ENCODE results near the gene C1orf159. TPM values are rescaled to one million over a fixed set of nuclear protein-coding genes. Genes with fewer than 3 reads are reported as not detected.

Gene C1orf159
- total RNA-seq, 1 experiment from 2014 or later: 32.0 TPM

DNA sequence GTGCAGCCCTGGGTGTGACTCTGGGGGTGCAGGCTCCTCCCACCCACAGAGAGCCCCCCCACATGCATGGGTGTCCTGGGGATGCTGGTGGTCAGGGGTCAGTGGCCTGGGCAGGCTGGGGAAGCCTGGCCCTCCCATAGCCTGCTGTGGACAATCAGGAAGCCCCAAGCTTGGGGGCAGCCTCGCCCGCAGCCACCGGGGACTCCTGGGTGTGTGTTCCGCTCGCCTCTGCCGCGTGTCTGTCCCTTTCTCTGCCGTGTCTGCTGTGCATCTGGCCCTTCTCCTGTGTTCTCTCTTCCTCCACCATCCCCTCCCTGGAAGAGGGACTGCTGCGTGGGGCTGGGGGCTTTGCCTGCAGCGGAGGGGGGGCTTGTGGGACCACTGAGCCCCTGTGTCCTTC lies 73.1 kb downstream of the C1orf159 start:
- Histone ChIP-seq H3K27me3 (ENCODE audit: control insufficient read depth, insufficient read depth, low read length) (peaks cover 26% of the 10 kb centered on the region), H3K4me3 (ENCODE audit: insufficient read depth, low read depth, low read length) (no peak overlapping the region), H3K36me3 (replicated peaks; ENCODE audit: control insufficient read depth, insufficient read depth, low read length) (peaks cover 9% of the 10 kb centered on the region)
- no peak for DNase-seq

DNA sequence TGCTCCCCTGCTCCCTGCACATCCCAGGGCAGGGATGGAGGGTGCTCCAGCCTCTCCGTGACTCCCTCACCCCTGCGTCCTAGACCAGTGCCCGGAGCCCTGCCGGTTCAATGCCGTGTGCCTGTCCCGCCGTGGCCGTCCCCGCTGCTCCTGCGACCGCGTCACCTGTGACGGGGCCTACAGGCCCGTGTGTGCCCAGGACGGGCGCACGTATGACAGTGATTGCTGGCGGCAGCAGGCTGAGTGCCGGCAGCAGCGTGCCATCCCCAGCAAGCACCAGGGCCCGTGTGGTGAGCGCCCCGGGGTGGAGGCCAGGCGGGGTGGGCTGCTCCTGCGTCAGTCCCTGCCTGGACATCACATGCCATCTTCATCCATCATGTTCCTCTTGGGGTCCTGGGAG lies 74.0 kb downstream of the C1orf159 start:
- H3K36me3 ChIP-seq (replicated peaks; ENCODE audit: control insufficient read depth, insufficient read depth, low read length): peaks cover 9% of the 10 kb centered on the region
- H3K27me3 ChIP-seq (ENCODE audit: control insufficient read depth, insufficient read depth, low read length): peaks cover 27% of the 10 kb centered on the region
- no peak for DNase-seq
- no peak overlapping the region for H3K4me3 ChIP-seq (ENCODE audit: insufficient read depth, low read depth, low read length)

DNA sequence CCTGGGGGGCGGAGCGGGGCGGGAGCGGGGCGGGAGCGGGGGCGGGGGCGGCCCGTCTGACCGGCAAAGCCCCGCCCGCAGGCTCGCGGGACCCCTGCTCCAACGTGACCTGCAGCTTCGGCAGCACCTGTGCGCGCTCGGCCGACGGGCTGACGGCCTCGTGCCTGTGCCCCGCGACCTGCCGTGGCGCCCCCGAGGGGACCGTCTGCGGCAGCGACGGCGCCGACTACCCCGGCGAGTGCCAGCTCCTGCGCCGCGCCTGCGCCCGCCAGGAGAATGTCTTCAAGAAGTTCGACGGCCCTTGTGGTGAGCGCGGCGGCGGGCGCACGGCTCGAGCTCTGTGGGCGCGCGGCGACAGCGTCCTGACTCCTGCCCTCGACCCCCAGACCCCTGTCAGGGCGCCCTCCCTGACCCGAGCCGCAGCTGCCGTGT lies 74.8 kb downstream of the C1orf159 start:
- peak; percentile 98 for DNase-seq
- peaks cover 28% of the 10 kb centered on the region for H3K27me3 ChIP-seq (ENCODE audit: control insufficient read depth, insufficient read depth, low read length)
- H3K4me3 ChIP-seq (ENCODE audit: insufficient read depth, low read depth, low read length): peak overlapping the region; percentile 34
- peaks cover 8% of the 10 kb centered on the region for H3K36me3 ChIP-seq (replicated peaks; ENCODE audit: control insufficient read depth, insufficient read depth, low read length)

DNA sequence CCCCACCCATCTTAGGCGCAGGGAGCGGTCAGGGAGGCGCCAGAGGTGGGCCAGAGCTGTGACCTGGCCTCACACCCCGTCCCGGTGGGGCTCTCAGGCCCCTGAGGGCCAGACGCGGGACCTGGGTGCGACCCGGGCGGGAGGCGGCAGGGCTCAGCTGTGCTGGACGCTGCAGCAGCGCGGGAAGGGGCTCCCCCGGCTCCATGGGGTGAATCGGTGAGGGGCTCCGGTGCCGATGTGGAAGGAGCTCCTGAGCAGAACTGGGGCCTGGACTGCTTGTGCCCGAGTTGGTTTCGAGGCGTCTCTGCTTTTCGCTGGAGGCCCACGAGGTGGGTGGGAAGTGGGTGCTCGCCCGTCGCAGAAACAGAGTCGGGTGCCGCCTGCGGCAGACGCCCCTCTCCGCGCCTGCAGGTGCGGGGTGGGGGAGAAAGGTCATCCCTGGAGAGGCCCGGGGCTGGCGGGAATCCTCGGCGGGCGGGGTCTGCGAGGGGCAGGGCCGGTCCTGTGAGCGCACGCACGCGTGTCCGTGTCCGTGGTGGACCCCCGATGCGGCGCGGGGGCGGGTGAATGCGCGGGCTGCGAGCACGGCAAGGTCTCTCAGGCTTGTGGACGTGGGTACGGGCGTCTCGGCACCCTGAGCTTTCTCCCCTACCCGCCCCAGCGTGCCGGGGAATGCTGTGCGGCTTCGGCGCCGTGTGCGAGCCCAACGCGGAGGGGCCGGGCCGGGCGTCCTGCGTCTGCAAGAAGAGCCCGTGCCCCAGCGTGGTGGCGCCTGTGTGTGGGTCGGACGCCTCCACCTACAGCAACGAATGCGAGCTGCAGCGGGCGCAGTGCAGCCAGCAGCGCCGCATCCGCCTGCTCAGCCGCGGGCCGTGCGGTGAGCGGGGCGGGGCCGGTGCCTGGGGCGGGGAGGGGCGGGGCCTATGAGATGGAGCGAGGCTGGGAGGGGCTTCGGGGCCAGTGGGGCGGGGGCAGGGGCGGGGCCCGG lies 75.6 kb downstream of the C1orf159 start:
- Histone ChIP-seq H3K36me3 (replicated peaks; ENCODE audit: control insufficient read depth, insufficient read depth, low read length) (peaks cover 4% of the 10 kb centered on the region), H3K27me3 (ENCODE audit: control insufficient read depth, insufficient read depth, low read length) (peaks cover 28% of the 10 kb centered on the region), H3K4me3 (ENCODE audit: insufficient read depth, low read depth, low read length) (peak overlapping the region; percentile 37)
- DNase-seq: peak; percentile 100

DNA sequence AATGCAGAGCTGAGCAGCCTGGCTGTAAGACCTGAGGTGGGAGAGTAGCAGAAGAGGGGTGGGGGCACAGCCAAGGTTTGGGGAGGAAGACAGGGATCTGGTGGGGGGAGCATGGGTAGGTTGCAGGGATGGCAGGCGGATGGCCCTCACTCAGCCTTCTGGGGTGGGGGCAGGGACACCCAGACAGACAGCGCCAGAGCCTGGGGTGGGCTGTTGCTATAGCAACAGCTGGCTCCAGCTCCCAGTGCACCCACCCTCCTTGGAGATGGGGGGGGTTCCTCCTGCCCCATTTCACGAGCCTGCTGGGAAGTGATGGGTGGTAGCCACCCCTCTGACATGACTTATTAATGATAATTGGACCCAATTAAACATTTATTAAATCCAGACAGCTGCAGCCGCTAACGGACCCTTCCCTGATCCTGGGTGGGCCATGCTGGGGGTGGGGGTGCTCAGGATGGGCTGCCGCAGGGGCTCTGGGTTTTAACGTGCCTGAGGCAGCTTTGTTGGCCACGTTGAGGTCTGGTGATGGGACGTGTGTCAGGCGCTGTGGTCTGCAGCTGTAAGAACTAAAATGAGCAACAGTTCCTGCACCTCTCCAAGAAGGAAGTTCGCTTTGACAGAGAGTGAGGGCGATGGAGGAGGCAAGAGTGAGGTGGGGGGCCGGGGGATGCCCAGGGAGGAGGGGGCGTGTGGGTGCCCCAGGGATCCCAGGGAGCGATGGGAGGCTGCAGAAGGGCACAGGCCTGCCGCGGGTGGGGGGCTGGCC lies 76.6 kb downstream of the C1orf159 start:
- Histone ChIP-seq H3K4me3 (ENCODE audit: insufficient read depth, low read depth, low read length) (no peak overlapping the region), H3K27me3 (ENCODE audit: control insufficient read depth, insufficient read depth, low read length) (peaks cover 32% of the 10 kb centered on the region)

DNA sequence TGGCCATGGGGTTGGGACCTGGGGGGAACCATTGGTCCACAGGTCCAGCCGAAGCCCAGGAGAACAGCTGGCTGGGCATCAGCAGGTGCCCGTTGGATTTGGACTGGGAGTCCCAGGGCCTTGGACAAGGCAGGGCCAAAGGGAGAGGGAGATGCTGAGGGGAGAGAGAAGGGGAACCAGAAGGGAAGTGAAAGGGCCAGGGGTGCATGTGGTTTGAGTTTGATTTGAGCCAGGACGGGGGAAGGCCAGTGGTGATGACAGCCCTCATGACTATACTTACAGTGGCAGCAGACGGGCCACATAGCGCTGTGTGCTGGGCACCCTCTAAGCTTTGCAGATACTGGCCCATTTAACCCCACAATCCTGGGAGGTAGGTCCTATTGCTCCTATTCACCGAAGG lies 77.2 kb downstream of the C1orf159 start:
- Histone ChIP-seq H3K4me3 (ENCODE audit: insufficient read depth, low read depth, low read length) (no peak overlapping the region), H3K27me3 (ENCODE audit: control insufficient read depth, insufficient read depth, low read length) (peaks cover 37% of the 10 kb centered on the region), H3K36me3 (replicated peaks; ENCODE audit: control insufficient read depth, insufficient read depth, low read length) (no peaks in the 10 kb centered on the region; the same call in none of the 2 replicates)
- no peak for DNase-seq

More for the DNA sequence above, 76.6 kb downstream of the C1orf159 start:
- DNase-seq: no peak
- no peaks in the 10 kb centered on the region; the same call in none of the 2 replicates for H3K36me3 ChIP-seq (replicated peaks; ENCODE audit: control insufficient read depth, insufficient read depth, low read length)

DNA sequence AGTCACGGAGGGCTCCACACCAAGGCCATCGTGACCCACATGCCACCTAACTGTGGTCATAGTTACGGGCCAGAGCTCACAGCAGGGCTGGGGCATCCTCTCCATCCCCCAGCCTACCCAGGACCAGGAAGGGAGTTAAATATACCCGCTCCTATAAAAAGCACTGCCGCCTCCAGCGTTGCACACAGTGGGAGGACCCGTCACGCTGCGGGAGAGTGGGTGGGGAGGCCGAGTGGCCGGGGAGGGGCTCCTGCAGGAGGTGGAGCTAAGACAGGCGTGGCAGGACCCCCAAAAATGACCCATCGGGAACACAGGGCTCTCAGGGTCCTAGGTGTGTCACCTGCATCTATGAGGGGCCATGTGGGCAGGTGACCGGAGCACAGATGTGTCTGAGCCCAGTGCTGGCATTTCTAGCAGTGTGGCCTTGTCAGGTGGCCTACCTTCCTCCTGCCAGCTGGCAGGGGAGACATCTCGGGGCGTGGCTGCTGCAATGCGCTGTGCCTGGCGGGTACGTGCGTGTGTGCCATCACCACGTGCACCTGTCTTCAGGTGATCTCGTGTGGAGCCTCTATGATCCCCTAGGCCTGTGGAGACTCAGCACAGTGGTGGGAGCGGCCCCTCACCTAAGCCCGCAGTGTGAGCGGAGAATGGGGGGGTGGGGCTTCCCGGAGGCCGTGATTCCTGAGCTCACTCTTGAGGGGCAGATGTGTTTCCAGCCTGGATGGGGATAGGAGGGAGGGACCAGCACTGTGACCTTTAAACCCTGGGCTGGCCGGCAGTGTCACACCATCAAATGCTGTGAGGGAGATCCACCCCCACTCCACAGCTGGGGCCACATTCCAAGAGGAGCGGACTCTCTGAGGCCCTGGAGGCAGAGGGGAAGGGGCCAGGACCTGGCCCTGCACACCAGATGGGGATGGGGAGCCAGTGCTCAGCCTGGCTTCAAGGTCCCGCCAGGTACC lies 78.2 kb downstream of the C1orf159 start:
- Histone ChIP-seq H3K4me3 (ENCODE audit: insufficient read depth, low read depth, low read length) (no peak overlapping the region), H3K27me3 (ENCODE audit: control insufficient read depth, insufficient read depth, low read length) (peaks cover 38% of the 10 kb centered on the region), H3K36me3 (replicated peaks; ENCODE audit: control insufficient read depth, insufficient read depth, low read length) (no peaks in the 10 kb centered on the region; the same call in 1 of the 2 replicates)
- DNase-seq: no peak

DNA sequence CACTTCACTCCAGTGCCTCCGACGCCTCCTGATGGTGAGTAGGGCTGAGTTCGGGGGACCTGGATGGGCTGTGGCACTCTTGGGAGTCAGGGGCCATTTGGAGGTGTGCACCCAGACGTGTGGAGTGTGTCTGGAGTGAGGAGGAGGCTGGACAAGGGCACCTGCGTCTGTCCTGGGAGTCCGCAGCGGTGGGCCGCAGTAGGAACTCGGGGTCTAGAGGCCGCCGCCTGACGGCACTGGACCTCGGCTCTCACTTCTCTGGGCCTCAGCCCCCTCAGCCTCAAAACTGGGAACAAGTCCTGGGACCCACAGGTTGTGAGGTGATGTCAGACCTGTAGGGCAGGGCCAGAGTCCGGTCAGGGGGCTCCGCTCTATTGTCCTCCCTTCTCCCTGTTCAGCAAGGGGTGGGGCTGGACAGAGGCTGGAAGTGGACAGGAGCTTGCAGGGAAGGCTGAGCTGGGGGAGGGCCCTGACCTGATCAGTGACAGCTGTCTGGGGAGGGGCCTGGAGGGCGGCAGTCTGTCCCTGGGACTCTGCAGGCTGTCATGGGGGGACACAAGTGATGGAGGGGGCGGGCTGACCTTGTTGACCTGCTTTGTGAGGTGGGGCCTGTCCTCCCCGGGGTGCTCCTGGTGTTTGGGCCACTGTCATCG lies 80.5 kb downstream of the C1orf159 start:
- H3K27me3 ChIP-seq (ENCODE audit: control insufficient read depth, insufficient read depth, low read length): peaks cover 35% of the 10 kb centered on the region
- DNase-seq: no peak
- H3K4me3 ChIP-seq (ENCODE audit: insufficient read depth, low read depth, low read length): no peak overlapping the region
- H3K36me3 ChIP-seq (replicated peaks; ENCODE audit: control insufficient read depth, insufficient read depth, low read length): no peaks in the 10 kb centered on the region; the same call in 1 of the 2 replicates

DNA sequence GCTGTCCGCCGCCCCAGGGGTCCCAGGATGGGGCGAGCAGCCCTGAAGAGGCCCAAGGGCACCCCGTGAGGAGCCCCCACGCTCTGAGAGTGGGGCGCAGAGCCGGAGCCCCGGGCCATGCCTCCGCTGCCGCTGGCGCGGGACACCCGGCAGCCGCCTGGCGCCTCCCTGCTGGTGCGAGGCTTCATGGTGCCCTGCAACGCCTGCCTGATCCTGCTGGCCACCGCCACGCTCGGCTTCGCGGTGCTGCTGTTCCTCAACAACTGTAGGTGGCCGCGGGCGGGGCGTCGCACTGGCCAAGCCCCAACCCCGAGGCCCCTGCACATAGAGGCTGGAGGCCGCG lies 81.5 kb downstream of the C1orf159 start:
- DNase-seq: peak; percentile 83
- Histone ChIP-seq H3K36me3 (replicated peaks; ENCODE audit: control insufficient read depth, insufficient read depth, low read length) (no peaks in the 10 kb centered on the region; the same call in 1 of the 2 replicates), H3K4me3 (ENCODE audit: insufficient read depth, low read depth, low read length) (peak overlapping the region; percentile 48), H3K27me3 (ENCODE audit: control insufficient read depth, insufficient read depth, low read length) (peaks cover 26% of the 10 kb centered on the region)

DNA sequence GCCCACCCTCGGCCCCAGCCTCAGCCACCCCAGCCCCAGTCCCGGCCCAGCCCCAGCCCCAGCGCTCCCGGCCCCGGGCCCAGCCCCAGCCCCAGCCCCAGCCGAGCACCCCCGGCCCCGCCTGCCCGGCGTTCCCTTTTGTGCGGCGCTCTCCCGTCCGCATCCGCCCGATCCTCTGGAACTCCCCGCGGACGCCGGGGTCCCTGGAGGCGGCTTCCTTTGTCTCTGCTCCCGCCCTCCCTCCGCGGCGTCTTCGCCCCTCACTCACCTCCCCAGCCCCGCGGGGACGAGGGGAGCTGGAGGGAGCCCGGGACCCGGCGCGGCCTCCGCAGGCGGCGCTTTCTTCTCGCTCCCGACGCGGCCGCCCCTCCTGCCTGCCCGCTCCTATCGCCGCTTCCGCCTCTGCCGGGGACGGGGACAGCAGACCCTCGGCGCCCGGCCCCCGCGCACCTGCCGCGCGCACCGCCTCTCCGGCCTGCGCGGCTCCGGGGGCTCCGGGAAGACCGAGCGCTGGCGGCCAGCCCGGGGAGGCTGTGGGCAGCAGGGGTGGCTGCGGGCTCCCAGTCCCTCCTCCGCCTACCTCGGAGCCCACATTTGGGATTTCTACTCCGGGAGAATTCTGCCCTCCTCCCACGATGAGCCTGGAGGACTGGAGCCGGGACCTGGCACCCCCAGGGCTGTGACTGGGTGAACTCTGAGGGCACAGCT lies 82.0 kb downstream of the C1orf159 start:
- peak; percentile 89 for DNase-seq
- Histone ChIP-seq H3K27me3 (ENCODE audit: control insufficient read depth, insufficient read depth, low read length) (peaks cover 22% of the 10 kb centered on the region), H3K36me3 (replicated peaks; ENCODE audit: control insufficient read depth, insufficient read depth, low read length) (no peaks in the 10 kb centered on the region; the same call in 1 of the 2 replicates), H3K4me3 (ENCODE audit: insufficient read depth, low read depth, low read length) (peak overlapping the region; percentile 48)

DNA sequence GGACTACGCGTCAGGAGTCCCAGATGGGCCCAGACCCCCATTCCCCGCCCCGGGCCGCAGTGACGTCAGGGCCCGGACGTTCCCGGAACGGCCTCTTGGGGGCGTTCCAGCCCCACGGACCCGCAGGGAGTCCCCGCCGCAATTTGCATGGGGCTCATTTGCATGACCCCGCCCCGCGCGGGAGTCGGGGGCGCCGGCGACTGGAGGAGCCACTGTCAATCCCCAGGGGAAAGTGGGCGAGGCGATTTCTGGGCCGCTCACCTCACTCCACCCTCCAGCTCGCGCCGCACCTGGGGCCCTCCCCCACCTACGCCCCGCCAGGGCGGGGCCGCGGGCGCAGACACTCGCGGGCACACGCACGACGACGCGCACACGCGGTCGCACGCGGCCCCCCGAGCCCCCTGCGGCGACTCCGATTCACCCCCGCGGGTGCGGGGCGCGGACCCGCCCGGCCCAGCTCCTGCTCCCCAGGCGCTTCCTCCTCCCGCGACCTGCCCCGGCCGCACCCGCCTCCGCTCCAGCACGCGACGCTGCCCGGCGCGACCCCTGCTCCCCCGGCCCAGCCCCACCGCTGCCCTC lies 82.8 kb downstream of the C1orf159 start:
- no peaks in the 10 kb centered on the region; the same call in 1 of the 2 replicates for H3K36me3 ChIP-seq (replicated peaks; ENCODE audit: control insufficient read depth, insufficient read depth, low read length)
- peak; percentile 99 for DNase-seq
- peak overlapping the region; percentile 44 for H3K4me3 ChIP-seq (ENCODE audit: insufficient read depth, low read depth, low read length)
- H3K27me3 ChIP-seq (ENCODE audit: control insufficient read depth, insufficient read depth, low read length): peaks cover 14% of the 10 kb centered on the region

DNA sequence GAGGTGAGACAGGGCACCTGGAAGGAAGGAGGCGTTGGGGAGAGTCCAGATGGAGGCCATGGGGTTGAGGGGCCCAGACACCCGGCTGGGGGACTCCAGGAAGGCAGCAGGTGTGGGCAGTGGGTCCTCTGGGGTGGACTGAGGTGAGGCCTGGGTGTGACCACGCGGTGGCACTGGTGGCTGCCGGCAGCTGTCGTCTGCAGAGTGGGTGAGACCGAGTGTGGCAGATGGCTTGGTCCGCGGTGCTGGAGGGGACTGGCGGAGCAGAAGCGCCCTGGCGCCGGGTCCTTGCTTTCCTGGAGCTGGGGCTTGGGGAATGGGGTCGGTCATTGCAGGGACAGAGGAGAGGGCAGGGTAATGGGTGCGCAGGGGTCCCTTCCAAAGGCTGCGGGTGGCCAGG lies 83.5 kb downstream of the C1orf159 start:
- Histone ChIP-seq H3K27me3 (ENCODE audit: control insufficient read depth, insufficient read depth, low read length) (peaks cover 11% of the 10 kb centered on the region), H3K4me3 (ENCODE audit: insufficient read depth, low read depth, low read length) (peak overlapping the region; percentile 31), H3K36me3 (replicated peaks; ENCODE audit: control insufficient read depth, insufficient read depth, low read length) (no peaks in the 10 kb centered on the region; the same call in 1 of the 2 replicates)
- no peak for DNase-seq
